HepG2 (cell line): ENCODE results near the gene PRDX5. TPM values are rescaled to one million over a fixed set of nuclear protein-coding genes. Genes with fewer than 3 reads are reported as not detected.

Experiments
- AHR ChIP-seq: IDR thresholded peaks from 2 replicates; pipeline ENCODE4 v1.6.1; 2018; ENCODE audit warnings: missing genetic modification reagents, missing compliant biosample characterization
- ELF4 ChIP-seq: sonication (generic); formaldehyde crosslinking; IDR thresholded peaks from 2 replicates; pipeline ENCODE4 v1.5.0; 2020; ENCODE audit warnings: missing genetic modification reagents, mild to moderate bottlenecking, moderate library complexity, borderline replicate concordance
- NFE2L1 ChIP-seq: sonication (generic); formaldehyde crosslinking; IDR thresholded peaks from 2 replicates; pipeline ENCODE4 v1.4.0; 2020; ENCODE audit warnings: missing genetic modification reagents, mild to moderate bottlenecking, borderline replicate concordance
- REPIN1 ChIP-seq: sonication (generic); formaldehyde crosslinking; IDR thresholded peaks from 2 replicates; pipeline ENCODE4 v1.8.0; 2022; ENCODE audit warnings: missing genetic modification reagents, low read depth, mild to moderate bottlenecking, borderline replicate concordance
- SMARCC2 ChIP-seq: fragments of 450-650 bp; IDR thresholded peaks from 2 replicates; pipeline ENCODE4 v1.6.1; 2017; ENCODE audit warnings: antibody characterized with exemption, mild to moderate bottlenecking
- SP1 ChIP-seq, 2 experiments: fragments of 450-650 bp in 1 of 2; sonication (generic) in 1 of 2; formaldehyde crosslinking in 1 of 2; IDR thresholded peaks; 2 replicates each; pipeline versions ENCODE4 v1.4.0 to v1.6.1; 2016 to 2020; ENCODE audit warnings: missing genetic modification reagents in 1 of 2
- ZNF451 ChIP-seq: sonication (generic); formaldehyde crosslinking; IDR thresholded peaks from 2 replicates; pipeline ENCODE4 v1.5.0; 2020; ENCODE audit warnings: mild to moderate bottlenecking, missing genetic modification reagents
- polyA plus RNA-seq, 8 experiments: library from polyadenylated mRNA; depleted of rRNA in 3 of 8; stranded (reverse) in 7 of 8; unstranded in 1 of 8; fragments of >200 nt; fragmentation: Illumina TruSeq in 4 of 8; extraction: Trizol in 4 of 8; gene quantifications; 2 replicates each; pipeline versions ENCODE4 v1.2.1 to v1.2.3, GENCODE V29; 2011 to 2016; ENCODE audit warnings: low read depth in 4 of 8, missing spikeins in 1 of 8, mixed read lengths in 1 of 8; ENCODE audit not compliant: insufficient read depth in 1 of 8
- total RNA-seq, 5 experiments: library from RNA; depleted of rRNA; stranded (reverse); fragments of >200 nt; fragmentation: Illumina TruSeq; extraction: Trizol; gene quantifications; 2 replicates each; pipeline ENCODE4 v1.2.3, GENCODE V29; 2016; ENCODE audit warnings: low read depth in 1 of 5
- TF ChIP-seq, protein P1 (sequence below): sonication (generic); formaldehyde crosslinking; IDR thresholded peaks from 2 replicates; pipeline ENCODE4 v1.4.0; 2020; ENCODE audit warnings: missing genetic modification reagents
- TF ChIP-seq, protein P2 (sequence below): sonication (generic); formaldehyde crosslinking; IDR thresholded peaks from 2 replicates; pipeline ENCODE4 v1.5.1; 2020; ENCODE audit warnings: mild to moderate bottlenecking, missing genetic modification reagents
- TF ChIP-seq, protein P3 (sequence below): sonication (generic); formaldehyde crosslinking; IDR thresholded peaks from 2 replicates; pipeline ENCODE4 v1.8.1; 2022; ENCODE audit warnings: mild to moderate bottlenecking, missing genetic modification reagents

The PRDX5 gene
- total and polyA plus RNA-seq, 2 of the 13 experiments (the other 11 are each of a cell fraction or from before 2014, with no cell fraction given), result 215 to 311 TPM

DNA sequence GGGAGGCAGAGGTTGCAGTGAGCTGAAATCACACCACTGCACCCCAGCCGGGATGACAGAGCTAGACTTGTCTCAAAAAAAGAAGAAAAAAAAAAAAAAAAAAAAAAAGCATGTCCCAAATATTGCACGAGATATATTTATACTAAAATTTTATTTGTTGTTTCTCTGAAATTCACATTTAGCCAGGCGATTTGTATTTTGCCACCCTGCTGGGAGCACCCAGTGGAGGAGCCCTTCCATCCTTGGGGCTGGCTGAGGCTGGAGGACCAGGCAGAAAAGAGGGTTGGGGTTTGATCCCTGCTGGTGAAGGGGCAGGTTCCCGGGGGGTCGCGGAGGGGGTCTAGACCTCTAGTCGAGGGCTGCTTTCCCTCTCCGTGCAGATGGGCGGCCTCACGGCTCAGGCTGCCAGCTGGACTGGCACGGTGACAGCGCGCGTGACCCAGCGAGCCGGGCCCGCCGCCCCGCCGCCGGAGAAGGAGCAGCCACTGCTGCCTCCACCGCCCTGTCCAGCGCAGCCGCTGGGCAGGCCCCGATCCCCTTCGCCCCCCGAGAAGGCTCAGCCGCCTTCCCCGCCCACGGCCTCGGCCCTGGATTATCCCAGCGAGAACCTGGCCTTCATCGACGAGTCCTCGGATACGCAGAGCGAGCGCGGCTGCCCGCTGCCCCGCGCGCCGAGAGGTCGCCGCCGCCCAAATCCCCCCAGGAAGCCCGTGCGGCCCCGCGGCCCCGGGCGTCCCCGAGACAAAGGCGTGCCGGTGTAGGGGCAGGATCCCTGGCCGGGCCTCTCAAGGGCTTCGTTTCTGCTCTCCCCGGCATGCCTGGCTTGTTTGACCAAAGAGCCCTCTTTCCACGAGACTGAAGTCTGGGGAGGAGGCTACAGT lies 18.7 kb upstream of the PRDX5 start (continued):
- no peak for TF ChIP-seq NFE2L1 (CRISPR knock-in tag)
- TF ChIP-seq ELF4 (CRISPR knock-in tag), result no peak
- TF ChIP-seq, protein P1, sequence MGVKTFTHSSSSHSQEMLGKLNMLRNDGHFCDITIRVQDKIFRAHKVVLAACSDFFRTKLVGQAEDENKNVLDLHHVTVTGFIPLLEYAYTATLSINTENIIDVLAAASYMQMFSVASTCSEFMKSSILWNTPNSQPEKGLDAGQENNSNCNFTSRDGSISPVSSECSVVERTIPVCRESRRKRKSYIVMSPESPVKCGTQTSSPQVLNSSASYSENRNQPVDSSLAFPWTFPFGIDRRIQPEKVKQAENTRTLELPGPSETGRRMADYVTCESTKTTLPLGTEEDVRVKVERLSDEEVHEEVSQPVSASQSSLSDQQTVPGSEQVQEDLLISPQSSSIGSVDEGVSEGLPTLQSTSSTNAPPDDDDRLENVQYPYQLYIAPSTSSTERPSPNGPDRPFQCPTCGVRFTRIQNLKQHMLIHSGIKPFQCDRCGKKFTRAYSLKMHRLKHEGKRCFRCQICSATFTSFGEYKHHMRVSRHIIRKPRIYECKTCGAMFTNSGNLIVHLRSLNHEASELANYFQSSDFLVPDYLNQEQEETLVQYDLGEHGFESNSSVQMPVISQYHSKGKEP (CRISPR knock-in tag), result no peak
- TF ChIP-seq SP1 (IDR thresholded peaks at IDR 0.05), result no peak
- TF ChIP-seq SP1 (CRISPR knock-in tag; IDR thresholded peaks at IDR 0.05), result no peak
- TF ChIP-seq, protein P2, sequence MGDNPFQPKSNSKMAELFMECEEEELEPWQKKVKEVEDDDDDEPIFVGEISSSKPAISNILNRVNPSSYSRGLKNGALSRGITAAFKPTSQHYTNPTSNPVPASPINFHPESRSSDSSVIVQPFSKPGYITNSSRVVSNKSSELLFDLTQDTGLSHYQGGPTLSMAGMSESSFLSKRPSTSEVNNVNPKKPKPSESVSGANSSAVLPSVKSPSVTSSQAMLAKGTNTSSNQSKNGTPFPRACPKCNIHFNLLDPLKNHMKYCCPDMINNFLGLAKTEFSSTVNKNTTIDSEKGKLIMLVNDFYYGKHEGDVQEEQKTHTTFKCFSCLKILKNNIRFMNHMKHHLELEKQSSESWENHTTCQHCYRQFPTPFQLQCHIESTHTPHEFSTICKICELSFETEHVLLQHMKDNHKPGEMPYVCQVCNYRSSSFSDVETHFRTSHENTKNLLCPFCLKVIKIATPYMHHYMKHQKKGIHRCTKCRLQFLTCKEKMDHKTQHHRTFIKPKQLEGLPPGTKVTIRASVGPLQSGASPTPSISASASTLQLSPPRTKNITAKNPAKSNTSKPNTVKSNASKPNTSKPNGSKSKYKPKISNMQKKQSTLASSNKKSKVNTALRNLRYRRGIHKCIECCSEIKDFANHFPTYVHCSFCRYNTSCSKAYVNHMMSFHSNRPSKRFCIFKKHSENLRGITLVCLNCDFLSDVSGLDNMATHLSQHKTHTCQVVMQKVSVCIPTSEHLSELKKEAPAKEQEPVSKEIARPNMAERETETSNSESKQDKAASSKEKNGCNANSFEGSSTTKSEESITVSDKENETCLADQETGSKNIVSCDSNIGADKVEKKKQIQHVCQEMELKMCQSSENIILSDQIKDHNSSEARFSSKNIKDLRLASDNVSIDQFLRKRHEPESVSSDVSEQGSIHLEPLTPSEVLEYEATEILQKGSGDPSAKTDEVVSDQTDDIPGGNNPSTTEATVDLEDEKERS, result no peak
- TF ChIP-seq REPIN1 (CRISPR knock-in tag), result no peak
- no peak for TF ChIP-seq SMARCC2
- TF ChIP-seq ZNF451 (CRISPR knock-in tag), result no peak
- TF ChIP-seq AHR (CRISPR knock-in tag), result no peak
- TF ChIP-seq, protein P3, sequence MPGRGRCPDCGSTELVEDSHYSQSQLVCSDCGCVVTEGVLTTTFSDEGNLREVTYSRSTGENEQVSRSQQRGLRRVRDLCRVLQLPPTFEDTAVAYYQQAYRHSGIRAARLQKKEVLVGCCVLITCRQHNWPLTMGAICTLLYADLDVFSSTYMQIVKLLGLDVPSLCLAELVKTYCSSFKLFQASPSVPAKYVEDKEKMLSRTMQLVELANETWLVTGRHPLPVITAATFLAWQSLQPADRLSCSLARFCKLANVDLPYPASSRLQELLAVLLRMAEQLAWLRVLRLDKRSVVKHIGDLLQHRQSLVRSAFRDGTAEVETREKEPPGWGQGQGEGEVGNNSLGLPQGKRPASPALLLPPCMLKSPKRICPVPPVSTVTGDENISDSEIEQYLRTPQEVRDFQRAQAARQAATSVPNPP (CRISPR knock-in tag), result no peak
